Measurements from ENCODE around the gene ZNF500.
A peak's percentile ranks its signal among the peaks of the same experiment; 100 is the strongest.
"Not testable (repeated sequence)": the region's sequence is repeated elsewhere in the genome, so short reads cannot be mapped to it uniquely, and the experiment has no call there.

The ZNF500 gene

DNA sequence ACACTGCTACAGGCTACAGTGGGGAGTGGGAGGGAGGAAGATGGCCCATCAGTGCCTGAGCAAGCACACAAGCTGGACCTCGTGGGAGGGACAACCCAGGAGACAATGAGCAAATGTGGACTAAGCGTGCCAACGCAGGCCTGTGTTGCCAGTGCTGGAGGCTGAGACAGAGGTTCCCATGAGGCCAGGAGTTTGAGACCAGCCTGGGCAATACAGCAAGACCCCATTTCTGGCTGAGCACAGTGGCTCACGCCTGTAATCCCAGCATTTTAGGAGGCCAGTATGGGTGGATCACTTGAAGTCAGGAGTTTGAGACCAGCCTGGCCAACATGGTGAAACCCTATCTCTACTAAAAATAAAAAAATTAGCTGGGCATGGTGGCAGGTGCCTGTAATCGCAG is 28.6 kb downstream of the ZNF500 start:
- DNase-seq = not testable (repeated sequence)

DNA sequence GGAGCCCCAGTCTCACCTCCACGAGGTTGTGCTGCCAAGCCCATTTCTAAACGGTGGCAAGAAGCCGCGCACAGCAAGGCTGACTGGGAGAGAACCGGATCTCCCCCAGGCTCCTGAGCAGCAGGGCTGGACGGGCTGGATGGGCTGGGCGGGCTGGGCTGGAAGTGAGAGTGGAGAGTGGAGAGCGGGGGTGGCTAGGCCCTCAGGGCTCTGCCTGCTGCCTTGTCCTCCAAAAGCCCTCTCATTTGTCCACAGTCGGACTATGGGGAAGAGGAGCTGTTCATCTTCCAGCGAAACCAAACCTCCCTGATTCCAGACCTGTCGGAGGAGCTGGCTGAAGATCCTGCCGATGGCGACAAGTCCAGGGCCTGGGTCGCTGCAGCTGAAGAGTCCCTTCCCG is 29.4 kb downstream of the ZNF500 start:
- DNase-seq = no peak

DNA sequence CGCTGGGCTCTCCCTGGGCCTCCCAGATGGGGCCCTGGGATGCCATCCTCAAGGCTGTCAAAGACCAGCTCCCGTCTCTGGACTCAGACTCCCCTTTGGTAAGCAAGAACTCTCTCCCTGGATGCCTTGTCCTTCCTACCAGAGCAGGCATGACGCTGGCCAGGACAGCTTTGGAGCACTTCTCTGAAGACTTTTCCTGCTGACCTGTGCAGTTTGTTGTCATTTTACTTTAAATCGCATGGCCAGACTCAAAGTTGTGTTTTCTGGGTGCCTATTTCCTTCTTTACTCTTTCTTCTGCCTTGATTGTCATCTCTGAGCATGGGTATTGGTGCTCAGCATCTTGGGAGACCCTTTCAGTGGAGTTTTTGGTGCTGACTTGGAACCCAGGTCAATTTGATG is 30.4 kb downstream of the ZNF500 start:
- no peak for DNase-seq

DNA sequence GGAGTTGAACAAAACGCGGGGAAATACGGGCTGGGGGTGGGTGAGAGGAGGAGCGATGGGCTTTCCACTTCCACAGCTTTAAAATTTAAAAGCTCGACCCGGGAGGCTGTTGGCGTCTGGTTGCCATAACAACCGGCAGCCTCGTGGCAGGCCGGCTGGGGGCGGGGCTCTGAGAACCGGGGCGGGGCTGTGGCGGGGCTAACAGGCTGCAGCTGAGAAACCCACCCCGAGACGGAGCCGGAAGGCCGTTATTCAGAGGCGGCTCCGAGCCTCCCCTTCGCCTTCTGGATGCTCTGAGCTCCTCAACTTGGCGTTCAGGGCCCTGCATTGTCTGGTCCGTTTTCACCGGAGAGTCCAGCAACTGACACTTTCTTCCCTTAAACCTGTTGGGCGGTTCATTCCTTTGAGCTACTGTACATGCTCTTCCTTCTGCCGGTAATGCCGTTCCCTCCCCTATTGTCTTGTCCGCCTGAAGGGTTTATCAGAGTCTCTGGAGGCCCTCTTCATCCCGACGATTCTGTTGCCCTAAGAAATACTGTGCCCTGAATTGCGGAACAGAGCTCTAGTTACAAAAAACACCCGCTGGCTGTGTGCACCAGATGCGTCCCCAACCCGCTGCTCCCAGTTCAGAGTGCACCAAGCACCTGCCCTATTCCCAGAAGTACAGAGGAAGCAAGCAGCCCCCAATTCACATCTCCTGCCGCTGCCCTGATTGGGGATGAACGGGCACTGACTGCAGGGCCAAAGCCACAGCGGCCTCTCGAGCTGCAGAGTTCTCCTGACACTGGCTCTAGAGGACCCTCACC is 32.0 kb downstream of the ZNF500 start:
- DNase-seq = peak; percentile 43

DNA sequence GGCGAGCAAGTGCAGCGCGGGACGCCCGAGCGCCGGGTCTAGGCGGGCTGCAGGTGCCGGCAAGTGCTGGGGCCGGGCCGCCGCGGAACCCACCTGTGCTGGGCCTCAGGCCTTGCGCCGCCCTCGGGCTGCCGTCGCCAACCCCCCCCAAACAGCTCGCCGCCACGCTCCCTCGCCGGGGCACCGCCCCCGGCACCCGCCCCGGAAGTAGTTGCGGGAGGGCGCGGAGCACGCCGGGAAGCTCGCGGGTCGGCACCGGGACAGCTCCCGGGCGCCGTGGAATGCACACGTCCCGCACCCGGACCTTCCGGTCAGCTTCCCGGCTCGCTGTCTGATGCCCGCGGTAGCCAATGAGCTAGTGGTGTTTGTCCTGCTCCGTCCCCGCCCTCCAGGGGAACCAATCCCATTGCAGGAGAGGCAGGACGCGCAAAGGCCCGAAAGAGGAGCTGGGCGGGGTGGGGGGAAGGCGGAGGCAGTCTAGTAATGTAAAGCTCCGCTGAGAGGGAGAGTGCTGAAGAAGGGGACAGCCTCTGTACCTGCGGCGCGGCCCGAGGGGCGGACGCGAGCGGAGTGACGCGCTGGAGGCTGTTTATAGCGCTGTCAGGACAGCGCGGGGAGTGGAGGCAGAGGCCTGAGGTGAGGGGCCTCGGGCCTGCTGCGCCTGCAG is 32.8 kb downstream of the ZNF500 start, which contains the start of the genes ANKS3 and DNAAF8:
ANKS3 (minus strand) TSS at position 209 of the 667 bp plus-strand sequence. CDS start 4,122 bp downstream, outside the sequence.
DNAAF8 (plus strand) TSS at position 475 of the 667 bp plus-strand sequence. CDS start 1,978 bp downstream, outside the sequence.
- DNase-seq = peak; percentile 85

DNA sequence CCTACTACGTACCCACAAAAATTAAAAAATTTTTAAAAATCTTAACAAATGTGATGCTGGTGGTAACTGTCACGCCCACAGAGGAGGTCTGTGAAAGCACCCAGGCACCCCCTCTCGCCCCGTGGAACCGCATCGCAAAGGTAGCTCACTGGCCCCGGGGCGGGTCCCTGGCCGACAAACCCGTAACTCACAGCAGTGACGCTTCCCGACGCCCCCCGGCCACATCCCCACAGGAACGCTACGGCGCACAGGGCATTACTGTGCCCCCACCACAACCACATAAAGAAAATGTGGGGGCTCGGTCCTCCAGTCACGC is 33.3 kb downstream of the ZNF500 start:
- DNase-seq = no peak

DNA sequence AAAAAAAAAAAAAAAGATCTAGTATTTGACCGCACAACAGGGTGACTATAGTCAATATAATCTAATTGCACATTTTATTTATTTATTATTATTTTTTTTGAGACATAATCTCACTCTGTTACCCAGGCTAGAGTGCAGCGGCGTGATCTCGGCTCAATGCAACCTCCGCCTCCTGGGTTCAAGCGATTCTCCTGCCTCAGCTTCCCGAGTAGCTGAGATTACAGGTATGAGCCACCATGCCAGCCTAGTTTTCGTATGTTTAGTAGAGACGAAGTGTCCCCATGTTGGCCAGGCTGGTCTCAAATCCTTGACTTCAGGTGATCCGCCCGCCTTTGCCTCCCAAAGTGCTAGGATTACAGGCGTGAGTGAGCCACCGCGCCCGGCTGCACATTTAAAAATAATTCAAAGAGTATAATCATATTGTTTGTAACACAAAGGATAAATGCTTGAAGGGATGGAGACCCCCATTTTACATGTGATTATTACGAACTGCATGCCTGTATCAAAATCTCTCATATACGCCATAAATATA is 33.7 kb downstream of the ZNF500 start:
- no peak for DNase-seq

DNA sequence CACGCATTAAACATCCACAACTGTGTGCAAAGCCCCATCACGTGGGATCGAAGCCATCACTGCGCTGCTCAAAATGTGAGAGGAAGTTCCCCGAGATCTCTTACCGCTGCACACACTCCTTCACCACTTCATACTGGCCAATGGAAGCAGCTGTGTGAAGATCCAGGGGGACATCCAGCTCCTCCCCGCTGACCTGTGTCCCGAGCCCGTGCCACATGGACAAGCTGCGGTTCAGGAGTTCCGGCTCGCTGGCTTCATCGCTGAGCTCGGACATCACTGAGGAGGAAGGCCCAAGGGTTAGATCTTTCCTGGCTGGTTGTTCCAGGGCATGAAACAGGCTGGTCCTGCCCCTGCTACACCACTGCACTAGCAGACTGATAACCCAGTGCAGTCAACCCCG is 37.1 kb downstream of the ZNF500 start:
- no peak for DNase-seq

DNA sequence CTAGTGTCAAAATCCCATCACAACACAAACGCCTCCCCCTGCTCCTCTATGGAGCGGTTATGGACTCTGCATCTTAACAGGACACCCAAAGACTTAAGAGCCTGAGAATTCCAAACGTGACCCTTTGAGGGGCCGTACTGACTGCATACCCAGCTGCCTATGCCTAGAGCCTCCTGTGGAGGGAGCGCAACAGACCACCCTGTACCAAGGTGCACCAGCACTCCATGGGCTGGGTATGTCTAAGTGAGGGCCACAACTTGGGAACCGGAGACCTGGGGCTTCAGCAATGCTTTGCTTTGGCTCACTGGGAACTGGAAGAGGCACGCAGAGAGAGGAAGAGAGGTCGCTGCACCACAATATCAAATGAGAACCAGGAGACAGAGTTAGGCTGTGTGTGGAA is 38.3 kb downstream of the ZNF500 start:
- no peak for DNase-seq

DNA sequence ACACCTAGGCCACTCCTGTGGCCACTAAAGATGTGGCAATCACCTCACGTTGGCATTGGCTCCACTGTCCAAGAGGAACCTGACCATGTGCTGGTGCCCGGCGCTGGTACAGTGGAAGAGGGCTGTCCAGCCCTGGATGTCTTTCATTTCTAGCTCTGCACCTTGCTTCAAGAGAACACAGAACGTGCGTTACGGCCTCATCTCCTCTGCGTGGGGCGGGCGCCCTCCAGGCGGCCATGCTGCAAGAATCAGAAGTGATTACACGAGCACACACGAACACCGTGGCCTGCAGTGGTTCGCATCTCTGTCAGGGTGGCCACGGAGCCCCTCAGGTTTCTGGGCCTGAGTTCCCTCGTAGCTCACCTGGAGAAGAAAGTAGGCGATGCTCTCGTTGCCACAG is 40.3 kb downstream of the ZNF500 start:
- no peak for DNase-seq

DNA sequence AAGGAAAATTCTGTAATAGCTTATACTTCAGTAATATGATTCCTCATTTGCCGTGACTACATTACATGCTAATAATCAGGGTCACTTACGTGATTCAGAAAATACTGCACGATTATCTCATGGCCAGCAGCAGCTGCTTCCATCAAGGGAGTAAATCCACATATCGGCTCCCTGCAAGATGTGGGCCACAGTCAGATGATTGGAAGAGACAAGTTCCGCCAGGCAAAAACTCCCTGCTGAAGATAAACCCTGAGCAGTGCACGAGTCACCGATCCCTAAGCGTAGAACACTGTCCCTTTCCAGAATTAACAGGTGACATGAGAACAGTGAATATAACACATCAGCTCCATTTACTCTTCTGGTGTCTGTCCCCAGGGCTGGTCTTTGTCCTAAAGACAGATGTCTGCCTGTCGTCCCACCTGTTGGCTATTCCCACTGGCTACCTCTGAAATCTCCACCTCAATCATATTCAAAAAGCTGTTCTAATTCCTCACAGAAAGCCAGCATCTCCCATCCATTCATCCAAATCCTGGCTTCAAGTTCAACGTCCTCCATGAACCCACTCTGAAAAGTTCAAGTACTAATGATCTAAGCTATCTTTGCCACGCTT is 42.2 kb downstream of the ZNF500 start:
- no peak for DNase-seq

DNA sequence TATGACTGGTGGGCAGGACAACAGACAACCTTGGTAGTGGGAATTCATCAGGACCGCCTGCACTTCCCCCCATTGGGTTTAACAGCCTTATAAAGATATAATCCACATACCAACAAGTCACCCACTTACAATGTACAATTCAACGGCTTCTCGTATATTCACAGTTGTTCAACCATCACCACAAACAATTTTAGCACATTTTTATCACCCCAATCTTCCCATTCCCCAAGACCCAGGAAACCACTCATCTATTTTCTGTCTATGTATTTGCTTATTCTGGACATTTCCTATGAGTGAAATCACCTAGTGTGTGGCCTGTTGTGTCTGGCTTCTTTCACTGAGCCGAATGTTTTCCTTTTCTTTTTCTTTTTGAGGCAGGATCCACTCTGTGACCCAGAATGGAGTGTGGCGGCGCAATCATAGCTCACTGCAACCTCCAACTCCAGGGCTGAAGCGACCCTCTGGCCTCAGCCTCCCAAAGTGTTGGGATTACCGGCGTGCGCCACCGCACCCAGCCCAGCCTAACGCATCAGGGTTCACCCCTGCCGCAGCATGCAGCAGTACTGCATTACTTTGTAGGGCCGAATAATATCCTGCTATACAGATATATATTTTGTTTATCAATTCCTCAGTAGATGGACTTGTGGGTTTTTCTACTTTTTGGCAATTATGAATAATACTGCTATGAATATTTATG is 43.7 kb downstream of the ZNF500 start:
- DNase-seq = no peak

DNA sequence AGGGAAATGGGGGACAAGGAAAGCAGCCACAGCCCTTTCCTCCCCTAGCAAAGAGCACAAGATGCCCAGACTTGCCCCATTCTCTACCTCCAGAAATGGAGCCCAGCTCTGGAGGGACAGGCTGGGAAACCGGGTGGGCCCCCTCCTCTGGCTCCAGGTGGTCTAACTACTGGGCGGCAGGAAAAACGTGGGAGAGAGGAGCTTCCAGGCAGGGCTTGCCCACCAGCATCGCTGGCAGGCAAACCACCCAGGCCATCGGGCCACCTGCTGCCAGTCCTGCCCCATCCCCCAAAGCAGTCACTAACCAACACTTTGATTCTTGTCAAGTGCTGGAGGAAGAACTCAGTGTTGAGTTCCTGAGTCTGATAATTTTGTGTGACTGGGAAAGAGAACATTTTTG is 48.5 kb downstream of the ZNF500 start:
- no peak for DNase-seq

DNA sequence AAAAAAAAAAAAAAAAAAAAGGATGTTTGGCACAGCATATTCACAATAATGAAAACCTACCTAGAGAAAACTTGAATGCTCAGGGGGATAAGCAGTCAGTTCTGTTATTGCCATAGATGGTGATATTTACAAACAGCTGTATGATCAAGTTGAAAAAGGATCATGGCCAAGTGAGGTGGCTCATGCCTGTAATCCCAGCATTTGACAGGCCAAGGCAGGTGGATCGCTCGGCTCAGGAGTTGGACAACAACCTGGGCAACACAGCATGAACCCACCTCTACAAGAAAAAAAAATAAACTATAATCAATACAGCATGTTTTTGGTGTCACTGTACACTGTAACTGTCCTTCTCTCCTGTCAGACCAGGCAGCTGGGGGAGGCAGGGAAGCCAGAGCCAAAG is 52.0 kb downstream of the ZNF500 start:
- DNase-seq = no peak

DNA sequence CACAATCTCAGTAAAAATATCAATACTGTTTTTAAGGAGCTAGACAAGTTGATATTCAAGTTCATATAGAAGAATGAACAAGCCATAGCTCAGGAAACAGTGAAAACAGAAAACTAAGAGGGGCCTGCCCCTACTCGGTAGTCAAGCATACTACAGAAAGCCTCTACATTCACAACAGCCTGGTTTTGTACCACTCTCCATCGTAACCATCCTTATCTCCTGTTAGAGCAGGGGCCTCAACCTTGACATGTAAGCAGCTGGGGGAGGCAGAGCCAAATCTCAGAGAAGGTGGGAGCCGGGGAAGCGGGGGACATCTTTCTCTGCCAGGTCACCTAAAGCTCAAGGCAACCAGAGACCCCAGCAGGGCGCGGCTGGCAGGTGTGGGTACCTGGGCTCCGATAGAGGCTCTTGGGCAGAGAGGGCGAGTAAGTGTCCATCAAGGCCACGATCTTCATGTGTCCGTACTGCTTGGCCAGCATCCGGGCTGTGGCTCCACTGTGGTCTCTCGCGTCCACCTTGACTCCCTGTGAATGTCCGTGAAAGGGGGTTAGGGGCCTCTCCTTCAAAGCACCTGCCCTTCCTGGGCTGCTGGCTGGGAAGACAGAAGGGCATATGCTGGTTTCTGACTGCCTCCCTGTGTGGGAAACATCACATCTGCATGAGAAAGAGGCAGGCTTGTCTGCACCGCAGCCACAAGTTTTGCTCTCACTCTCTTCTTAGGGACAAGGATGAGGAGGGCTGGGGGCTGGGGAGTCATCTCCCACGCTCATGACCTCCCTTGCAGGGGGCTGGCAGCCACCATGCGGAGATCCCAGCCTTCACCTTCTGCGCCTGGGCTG is 53.1 kb downstream of the ZNF500 start:
- no peak for DNase-seq

DNA sequence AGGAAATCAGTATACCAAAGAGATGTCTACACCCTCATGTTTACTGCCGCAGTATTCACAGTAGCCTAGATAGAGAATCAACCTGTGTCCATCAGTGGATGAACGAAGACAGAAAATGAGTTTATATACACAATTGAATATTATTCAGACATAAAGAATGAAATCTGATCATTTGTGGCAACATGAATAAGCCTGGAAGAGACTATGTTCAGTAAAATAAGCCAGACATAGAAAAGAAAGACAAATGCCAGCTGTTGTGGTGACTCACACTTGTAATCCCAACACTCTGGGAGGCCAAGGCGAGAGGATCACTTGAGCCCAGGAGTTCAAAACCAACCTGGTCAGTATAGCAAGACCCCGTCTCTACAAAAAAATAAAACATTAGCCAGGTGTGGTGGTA is 57.5 kb downstream of the ZNF500 start:
- DNase-seq = no peak

DNA sequence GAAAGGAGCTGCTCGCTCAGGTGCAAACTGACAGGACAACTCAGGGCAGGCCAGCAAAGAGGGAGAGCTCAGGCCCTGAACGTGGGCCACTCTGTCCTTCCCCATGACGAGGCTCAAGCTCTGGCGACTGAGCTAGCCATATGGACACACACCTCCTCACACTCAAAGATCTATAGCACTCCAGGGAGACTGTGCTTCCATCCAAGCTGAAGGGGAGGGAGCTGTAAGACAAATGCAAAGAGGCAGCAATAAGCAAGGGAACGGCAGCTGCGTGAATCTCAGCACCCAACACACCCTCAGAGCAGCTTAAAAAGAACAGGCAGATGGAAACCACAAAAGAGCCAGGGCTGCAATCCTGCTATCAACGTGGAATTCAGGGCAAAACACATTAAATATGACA is 60.1 kb downstream of the ZNF500 start:
- no peak for DNase-seq

DNA sequence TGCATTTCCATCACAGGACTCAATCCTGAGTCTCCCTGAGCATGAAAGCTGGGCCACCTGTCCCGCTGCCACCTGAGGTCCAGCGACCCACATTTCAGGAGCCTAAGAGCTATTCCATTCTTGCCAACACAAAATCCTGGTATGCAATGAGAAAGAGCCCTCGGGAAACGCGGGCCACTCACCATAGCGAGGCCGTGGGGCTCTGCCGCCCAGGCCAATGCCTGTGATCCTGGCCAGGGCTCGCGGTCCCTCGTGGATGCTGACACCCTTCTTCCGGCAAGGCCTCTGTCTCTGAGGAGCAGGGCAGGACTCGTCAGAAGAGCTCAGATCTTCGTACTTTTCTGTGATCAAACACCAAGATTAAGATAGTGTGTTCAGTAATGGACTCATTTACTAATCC is 62.0 kb downstream of the ZNF500 start:
- no peak for DNase-seq

DNA sequence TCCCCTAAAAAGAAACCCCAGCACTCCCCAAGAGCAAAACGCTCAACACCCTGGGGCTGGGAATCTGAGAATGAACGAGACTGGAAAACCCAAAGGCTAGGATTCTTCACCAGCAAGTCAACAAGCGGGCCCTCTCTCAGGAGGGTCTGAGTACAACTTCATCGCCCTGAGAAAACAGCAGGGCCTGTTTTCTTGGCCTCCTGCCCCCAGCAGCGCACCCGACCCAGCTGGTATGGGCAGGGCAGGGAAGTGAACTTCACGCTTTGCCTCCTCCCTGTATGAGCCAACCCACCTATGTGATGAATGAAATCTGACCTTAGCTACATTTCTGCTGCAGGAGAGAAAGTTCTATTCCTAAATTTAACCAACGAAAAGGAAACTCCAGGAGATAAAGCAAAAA is 62.5 kb downstream of the ZNF500 start:
- DNase-seq = no peak

DNA sequence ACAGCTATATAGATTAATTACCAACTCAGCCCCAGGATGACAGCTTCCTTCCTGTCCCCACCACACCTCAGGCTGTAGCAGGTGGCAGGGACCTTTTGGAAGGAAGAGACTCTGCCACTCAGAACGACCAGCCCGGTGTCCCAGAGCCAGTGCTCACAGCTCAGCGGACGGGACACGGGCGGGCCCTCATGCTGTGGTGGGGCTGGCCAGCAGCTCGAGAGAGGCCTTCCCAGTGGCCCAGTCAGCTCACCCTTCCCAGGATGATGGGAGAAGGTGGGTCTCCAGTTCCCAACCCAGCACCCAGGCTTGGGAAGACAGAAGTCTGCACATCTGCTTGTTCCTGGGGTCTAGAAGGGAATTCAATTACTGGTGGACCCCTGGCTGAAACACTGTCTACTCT is 63.1 kb downstream of the ZNF500 start:
- DNase-seq = no peak

DNA sequence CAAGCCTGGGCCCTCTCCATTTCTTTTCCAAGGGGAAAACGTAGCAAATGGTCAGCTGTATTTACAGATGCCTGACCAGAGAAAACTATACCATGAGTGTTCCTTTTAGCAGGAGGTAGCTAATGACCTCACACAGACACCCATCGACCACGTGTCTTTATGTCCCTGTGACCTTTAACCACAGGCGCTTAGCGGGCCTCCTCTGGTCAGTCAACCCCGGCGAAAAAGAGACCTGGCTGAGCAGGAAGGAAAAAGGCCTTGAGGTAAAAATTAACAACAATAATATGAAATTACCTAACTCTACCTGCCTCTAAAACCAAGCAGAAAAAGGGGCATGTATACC is 64.5 kb downstream of the ZNF500 start:
- DNase-seq = no peak

DNA sequence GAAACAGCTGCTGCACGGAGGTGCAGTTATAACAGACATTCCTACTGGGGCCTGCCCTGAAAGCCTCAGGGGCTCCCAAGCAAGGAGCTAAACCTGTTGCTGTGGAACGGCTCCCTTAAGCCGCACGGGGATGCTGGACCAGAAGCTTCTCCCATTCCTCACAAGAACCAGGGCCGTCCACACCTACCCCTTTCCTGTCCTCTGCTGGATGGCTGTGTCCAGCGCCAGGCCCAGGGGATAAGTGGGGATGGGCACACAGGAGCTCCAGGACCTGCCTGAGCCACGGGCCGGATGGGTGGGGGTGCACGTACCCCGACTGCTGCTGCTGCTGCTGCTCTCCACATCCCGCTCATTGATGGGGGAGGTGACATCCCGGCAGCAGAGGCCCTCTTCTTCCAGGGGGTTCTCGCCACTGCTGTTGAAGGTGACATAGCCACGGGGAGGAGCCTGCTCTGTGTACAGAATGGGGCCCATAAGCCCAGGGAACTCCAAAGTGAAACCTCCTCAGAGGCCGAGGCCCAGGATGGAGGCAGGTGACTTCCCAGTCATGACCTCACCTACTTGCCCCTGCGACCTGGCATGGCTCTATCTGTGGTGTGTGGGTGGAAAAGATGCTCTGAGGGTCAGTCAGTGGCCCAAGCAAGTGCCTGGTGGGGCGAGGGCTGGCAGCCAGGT is 65.0 kb downstream of the ZNF500 start:
- no peak for DNase-seq
